HepG2 (cell line): ENCODE results near the gene COX6B1. TPM values are rescaled to one million over a fixed set of nuclear protein-coding genes. Genes with fewer than 3 reads are reported as not detected.

Source experiments
- ASH2L ChIP-seq: fragments of 300-600, 200-600 bp; sonication (generic); IDR thresholded peaks from 2 replicates; pipeline ENCODE4 v1.7.0; 2017; ENCODE audit warnings: low read depth, mild to moderate bottlenecking, moderate library complexity, mixed read lengths, low read length; ENCODE audit not compliant: insufficient read length
- DR1 ChIP-seq: sonication (generic); formaldehyde crosslinking; IDR thresholded peaks from 2 replicates; pipeline ENCODE4 v1.8.0; 2021; ENCODE audit warnings: mild to moderate bottlenecking, missing genetic modification reagents, inconsistent platforms
- GABPA ChIP-seq, 2 experiments: IDR thresholded peaks; 2 replicates each; pipeline ENCODE4 v1.6.1; 2011 to 2016; ENCODE audit warnings: low read depth in 2 of 2, low read length in 1 of 2, missing biosample characterization in 1 of 2, missing genetic modification characterization in 1 of 2
- HNRNPK ChIP-seq: fragments of 200-400 bp; formaldehyde crosslinking; IDR thresholded peaks from 2 replicates; pipeline ENCODE4 v1.6.1; 2018; ENCODE audit warnings: low read length, low read depth, moderate library complexity, mild to moderate bottlenecking; ENCODE audit not compliant: poor library complexity, severe bottlenecking
- HNRNPLL ChIP-seq: fragments of 200-400 bp; formaldehyde crosslinking; IDR thresholded peaks from 2 replicates; pipeline ENCODE4 v1.6.1; 2017; ENCODE audit warnings: mild to moderate bottlenecking, low read depth, low read length; ENCODE audit not compliant: poor library complexity, severe bottlenecking
- NFYB ChIP-seq: sonication (generic); formaldehyde crosslinking; IDR thresholded peaks from 2 replicates; pipeline ENCODE4 v1.4.0; 2020; ENCODE audit warnings: missing genetic modification reagents
- RBM39 ChIP-seq: fragments of 200-400 bp; formaldehyde crosslinking; IDR thresholded peaks from one replicate; pipeline ENCODE4 v1.6.1; 2018; ENCODE audit warnings: antibody characterized with exemption, mild to moderate bottlenecking, low read depth, low read length; ENCODE audit not compliant: poor library complexity, severe bottlenecking
- RFXAP ChIP-seq: sonication (generic); formaldehyde crosslinking; IDR thresholded peaks from 2 replicates; pipeline ENCODE4 v1.4.0; 2020; ENCODE audit warnings: missing genetic modification reagents, borderline replicate concordance
- SALL2 ChIP-seq: sonication (generic); formaldehyde crosslinking; IDR thresholded peaks from 2 replicates; pipeline ENCODE4 v1.8.1; 2023; ENCODE audit warnings: mild to moderate bottlenecking, missing genetic modification reagents, inconsistent platforms
- ZMYM4 ChIP-seq: sonication (generic); formaldehyde crosslinking; IDR thresholded peaks from 2 replicates; pipeline ENCODE4 v1.8.1; 2023; ENCODE audit warnings: mild to moderate bottlenecking, missing genetic modification reagents
- ZNF232 ChIP-seq: sonication (generic); formaldehyde crosslinking; IDR thresholded peaks from 2 replicates; pipeline ENCODE4 v1.4.0; 2020; ENCODE audit warnings: missing genetic modification reagents, borderline replicate concordance
- ZNF354B ChIP-seq: sonication (generic); formaldehyde crosslinking; IDR thresholded peaks from 2 replicates; pipeline ENCODE4 v1.8.0; 2022; ENCODE audit warnings: mild to moderate bottlenecking, missing genetic modification reagents
- ZNF451 ChIP-seq: sonication (generic); formaldehyde crosslinking; IDR thresholded peaks from 2 replicates; pipeline ENCODE4 v1.5.0; 2020; ENCODE audit warnings: mild to moderate bottlenecking, missing genetic modification reagents
- ZNF766 ChIP-seq: sonication (generic); formaldehyde crosslinking; IDR thresholded peaks from 2 replicates; pipeline ENCODE4 v1.5.0; 2020; ENCODE audit warnings: missing genetic modification reagents, borderline replicate concordance
- polyA plus RNA-seq, 8 experiments: library from polyadenylated mRNA; depleted of rRNA in 3 of 8; stranded (reverse) in 7 of 8; unstranded in 1 of 8; fragments of >200 nt; fragmentation: Illumina TruSeq in 4 of 8; extraction: Trizol in 4 of 8; gene quantifications; 2 replicates each; pipeline versions ENCODE4 v1.2.1 to v1.2.3, GENCODE V29; 2011 to 2016; ENCODE audit warnings: low read depth in 4 of 8, missing spikeins in 1 of 8, mixed read lengths in 1 of 8; ENCODE audit not compliant: insufficient read depth in 1 of 8
- total RNA-seq, 5 experiments: library from RNA; depleted of rRNA; stranded (reverse); fragments of >200 nt; fragmentation: Illumina TruSeq; extraction: Trizol; gene quantifications; 2 replicates each; pipeline ENCODE4 v1.2.3, GENCODE V29; 2016; ENCODE audit warnings: low read depth in 1 of 5
- TF ChIP-seq, protein P1 (sequence below): IDR thresholded peaks from 2 replicates; pipeline ENCODE4 v1.4.0; 2020; ENCODE audit warnings: mild to moderate bottlenecking, missing genetic modification reagents
- TF ChIP-seq, protein P2 (sequence below): sonication (generic); formaldehyde crosslinking; IDR thresholded peaks from 2 replicates; pipeline ENCODE4 v1.4.0; 2020; ENCODE audit warnings: missing genetic modification reagents
- TF ChIP-seq, protein P3 (sequence below): IDR thresholded peaks from 2 replicates; pipeline ENCODE4 v1.6.1; 2016; ENCODE audit warnings: low read depth
- TF ChIP-seq, protein P4 (sequence below): sonication (generic); formaldehyde crosslinking; IDR thresholded peaks from 2 replicates; pipeline ENCODE4 v1.4.0; 2020; ENCODE audit warnings: missing genetic modification reagents

COX6B1 gene
- total and polyA plus RNA-seq, 2 of the 13 experiments (the other 11 are each of a cell fraction or from before 2014, with no cell fraction given): 481 to 487 TPM

GRCh38 chr19:35612559-35613321 lies 35.4 kb upstream of the COX6B1 start, which contains the start of gene HAUS5 (continued):
- TF ChIP-seq, protein P1, sequence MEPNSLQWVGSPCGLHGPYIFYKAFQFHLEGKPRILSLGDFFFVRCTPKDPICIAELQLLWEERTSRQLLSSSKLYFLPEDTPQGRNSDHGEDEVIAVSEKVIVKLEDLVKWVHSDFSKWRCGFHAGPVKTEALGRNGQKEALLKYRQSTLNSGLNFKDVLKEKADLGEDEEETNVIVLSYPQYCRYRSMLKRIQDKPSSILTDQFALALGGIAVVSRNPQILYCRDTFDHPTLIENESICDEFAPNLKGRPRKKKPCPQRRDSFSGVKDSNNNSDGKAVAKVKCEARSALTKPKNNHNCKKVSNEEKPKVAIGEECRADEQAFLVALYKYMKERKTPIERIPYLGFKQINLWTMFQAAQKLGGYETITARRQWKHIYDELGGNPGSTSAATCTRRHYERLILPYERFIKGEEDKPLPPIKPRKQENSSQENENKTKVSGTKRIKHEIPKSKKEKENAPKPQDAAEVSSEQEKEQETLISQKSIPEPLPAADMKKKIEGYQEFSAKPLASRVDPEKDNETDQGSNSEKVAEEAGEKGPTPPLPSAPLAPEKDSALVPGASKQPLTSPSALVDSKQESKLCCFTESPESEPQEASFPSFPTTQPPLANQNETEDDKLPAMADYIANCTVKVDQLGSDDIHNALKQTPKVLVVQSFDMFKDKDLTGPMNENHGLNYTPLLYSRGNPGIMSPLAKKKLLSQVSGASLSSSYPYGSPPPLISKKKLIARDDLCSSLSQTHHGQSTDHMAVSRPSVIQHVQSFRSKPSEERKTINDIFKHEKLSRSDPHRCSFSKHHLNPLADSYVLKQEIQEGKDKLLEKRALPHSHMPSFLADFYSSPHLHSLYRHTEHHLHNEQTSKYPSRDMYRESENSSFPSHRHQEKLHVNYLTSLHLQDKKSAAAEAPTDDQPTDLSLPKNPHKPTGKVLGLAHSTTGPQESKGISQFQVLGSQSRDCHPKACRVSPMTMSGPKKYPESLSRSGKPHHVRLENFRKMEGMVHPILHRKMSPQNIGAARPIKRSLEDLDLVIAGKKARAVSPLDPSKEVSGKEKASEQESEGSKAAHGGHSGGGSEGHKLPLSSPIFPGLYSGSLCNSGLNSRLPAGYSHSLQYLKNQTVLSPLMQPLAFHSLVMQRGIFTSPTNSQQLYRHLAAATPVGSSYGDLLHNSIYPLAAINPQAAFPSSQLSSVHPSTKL (CRISPR knock-in tag): peak; percentile 60
- TF ChIP-seq ASH2L (peak; percentile 39), GABPA (IDR thresholded peaks at IDR 0.05; ENCODE audit: low read depth, low read length) (no peak), GABPA (CRISPR knock-in tag; IDR thresholded peaks at IDR 0.05; ENCODE audit: low read depth) (peak; percentile 52; the same call in 1 of the 2 replicates), ZNF232 (peak; percentile 23; the same call in 1 of the 2 replicates), ZNF354B (no peak), HNRNPK (no peak), ZNF766 (CRISPR knock-in tag) (peak; percentile 82), ZNF451 (CRISPR knock-in tag) (0 out of 2 replicates have a peak, but pooled peaks have one; percentile 56), HNRNPLL (peak; percentile 80), RFXAP (CRISPR knock-in tag) (peak; percentile 100), SALL2 (peak; percentile 73; the same call in 1 of the 2 replicates), DR1 (CRISPR knock-in tag) (0 out of 2 replicates have a peak, but pooled peaks have one; percentile 32), ZMYM4 (CRISPR knock-in tag) (peak; percentile 86), NFYB (CRISPR knock-in tag) (peak; percentile 25; the same call in 1 of the 2 replicates), RBM39 (no peak)
- TF ChIP-seq, protein P2, sequence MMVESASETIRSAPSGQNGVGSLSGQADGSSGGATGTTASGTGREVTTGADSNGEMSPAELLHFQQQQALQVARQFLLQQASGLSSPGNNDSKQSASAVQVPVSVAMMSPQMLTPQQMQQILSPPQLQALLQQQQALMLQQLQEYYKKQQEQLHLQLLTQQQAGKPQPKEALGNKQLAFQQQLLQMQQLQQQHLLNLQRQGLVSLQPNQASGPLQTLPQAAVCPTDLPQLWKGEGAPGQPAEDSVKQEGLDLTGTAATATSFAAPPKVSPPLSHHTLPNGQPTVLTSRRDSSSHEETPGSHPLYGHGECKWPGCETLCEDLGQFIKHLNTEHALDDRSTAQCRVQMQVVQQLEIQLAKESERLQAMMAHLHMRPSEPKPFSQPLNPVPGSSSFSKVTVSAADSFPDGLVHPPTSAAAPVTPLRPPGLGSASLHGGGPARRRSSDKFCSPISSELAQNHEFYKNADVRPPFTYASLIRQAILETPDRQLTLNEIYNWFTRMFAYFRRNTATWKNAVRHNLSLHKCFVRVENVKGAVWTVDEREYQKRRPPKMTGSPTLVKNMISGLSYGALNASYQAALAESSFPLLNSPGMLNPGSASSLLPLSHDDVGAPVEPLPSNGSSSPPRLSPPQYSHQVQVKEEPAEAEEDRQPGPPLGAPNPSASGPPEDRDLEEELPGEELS: peak; percentile 38; the same call in 1 of the 2 replicates
- TF ChIP-seq, protein P3, sequence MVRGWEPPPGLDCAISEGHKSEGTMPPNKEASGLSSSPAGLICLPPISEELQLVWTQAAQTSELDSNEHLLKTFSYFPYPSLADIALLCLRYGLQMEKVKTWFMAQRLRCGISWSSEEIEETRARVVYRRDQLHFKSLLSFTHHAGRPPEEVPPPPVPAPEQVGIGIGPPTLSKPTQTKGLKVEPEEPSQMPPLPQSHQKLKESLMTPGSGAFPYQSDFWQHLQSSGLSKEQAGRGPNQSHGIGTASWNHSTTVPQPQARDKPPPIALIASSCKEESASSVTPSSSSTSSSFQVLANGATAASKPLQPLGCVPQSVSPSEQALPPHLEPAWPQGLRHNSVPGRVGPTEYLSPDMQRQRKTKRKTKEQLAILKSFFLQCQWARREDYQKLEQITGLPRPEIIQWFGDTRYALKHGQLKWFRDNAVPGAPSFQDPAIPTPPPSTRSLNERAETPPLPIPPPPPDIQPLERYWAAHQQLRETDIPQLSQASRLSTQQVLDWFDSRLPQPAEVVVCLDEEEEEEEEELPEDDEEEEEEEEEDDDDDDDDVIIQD (CRISPR knock-in tag): no peak
- TF ChIP-seq, protein P4, sequence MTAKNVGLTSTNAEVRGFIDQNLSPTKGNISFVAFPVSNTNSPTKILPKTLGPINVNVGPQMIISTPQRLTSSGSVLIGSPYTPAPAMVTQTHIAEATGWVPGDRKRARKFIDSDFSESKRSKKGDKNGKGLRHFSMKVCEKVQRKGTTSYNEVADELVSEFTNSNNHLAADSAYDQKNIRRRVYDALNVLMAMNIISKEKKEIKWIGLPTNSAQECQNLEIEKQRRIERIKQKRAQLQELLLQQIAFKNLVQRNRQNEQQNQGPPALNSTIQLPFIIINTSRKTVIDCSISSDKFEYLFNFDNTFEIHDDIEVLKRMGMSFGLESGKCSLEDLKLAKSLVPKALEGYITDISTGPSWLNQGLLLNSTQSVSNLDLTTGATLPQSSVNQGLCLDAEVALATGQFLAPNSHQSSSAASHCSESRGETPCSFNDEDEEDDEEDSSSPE: peak; percentile 96
